NCI-H187 treated with DMSO at 0.1 percent for 48 hours (cell line): Measurements from ENCODE around the gene RNASE8.
"Not testable (repeated sequence)": the region's sequence is repeated elsewhere in the genome, so short reads cannot be mapped to it uniquely, and the experiment has no call there.

ENCODE experiments used
- DNase-seq: peaks from one replicate; lab custom pipeline; 2025; lab: John Stamatoyannopoulos, UW

The RNASE8 gene

GRCh38 chr14:21057803-21058675, at the start of gene RNASE8:
TSS of gene RNASE8 (plus strand) at chr14:21057822. CDS start at chr14:21057893, 71 bp downstream.
- no peak for DNase-seq

- DNase-seq: not testable (repeated sequence)
These were observed 47.9 kb upstream of the RNASE8 start for GRCh38 chr14:21009721-21010120.

- DNase-seq: no peak
These were observed 46.5 kb upstream of the RNASE8 start for GRCh38 chr14:21011136-21011535.

GRCh38 chr14:21014761-21015190, 42.8 kb upstream of the RNASE8 start:
- DNase-seq: peak; percentile 66

GRCh38 chr14:21015312-21015711, 42.3 kb upstream of the RNASE8 start:
- DNase-seq: no peak

GRCh38 chr14:21016413-21017190, 41.0 kb upstream of the RNASE8 start:
- DNase-seq: no peak

- no peak for DNase-seq
These were observed 39.9 kb upstream of the RNASE8 start for GRCh38 chr14:21017528-21018245.

- no peak for DNase-seq
These were observed 39.3 kb upstream of the RNASE8 start for GRCh38 chr14:21018286-21018685.

GRCh38 chr14:21018781-21019180, 38.8 kb upstream of the RNASE8 start:
- no peak for DNase-seq

GRCh38 chr14:21019366-21019765, 38.3 kb upstream of the RNASE8 start:
- no peak for DNase-seq

GRCh38 chr14:21020977-21021545, 36.6 kb upstream of the RNASE8 start:
- no peak for DNase-seq

GRCh38 chr14:21022686-21023085, 34.9 kb upstream of the RNASE8 start:
- no peak for DNase-seq

- no peak for DNase-seq
These were observed 34.4 kb upstream of the RNASE8 start for GRCh38 chr14:21023174-21023573.

GRCh38 chr14:21023817-21024584, 33.6 kb upstream of the RNASE8 start:
- no peak for DNase-seq

- DNase-seq: no peak
These were observed 32.8 kb upstream of the RNASE8 start, which contains the start of gene NDRG2 for GRCh38 chr14:21024585-21025370. TSS of gene NDRG2 (minus strand) at chr14:21025061. CDS start at chr14:21023315, 1,746 bp downstream.

- DNase-seq: no peak
These were observed 32.0 kb upstream of the RNASE8 start for GRCh38 chr14:21025371-21026273.

- no peak for DNase-seq
These were observed 31.2 kb upstream of the RNASE8 start for GRCh38 chr14:21026274-21026987.

GRCh38 chr14:21026988-21027315, 30.7 kb upstream of the RNASE8 start:
- no peak for DNase-seq

GRCh38 chr14:21029917-21030316, 27.7 kb upstream of the RNASE8 start, which contains the start of gene TPPP2:
TSS of gene TPPP2 (plus strand) at chr14:21030217. CDS start at chr14:21030582, 365 bp downstream.
- no peak for DNase-seq
